ENCODE measurements around the gene RASGRF2. TPM values are rescaled to one million over a fixed set of nuclear protein-coding genes. Genes with fewer than 3 reads are reported as not detected.

RASGRF2 gene
- total RNA-seq, 1 experiment from 2014 or later: 0.18 TPM

- Histone ChIP-seq H3F3A (ENCODE audit: low read length, unreplicated experiment) (no peaks in the 10 kb centered on the region), H3K27ac (ENCODE audit: low read length) (no peak overlapping the region), H3K9me2 (replicated peaks; ENCODE audit: low read length) (no peaks in the 10 kb centered on the region), H3K4me1 (ENCODE audit: insufficient read depth, low read length) (peaks cover 16% of the 10 kb centered on the region), H3K4me2 (ENCODE audit: low read length) (no peak overlapping the region), H3K9me3 (ENCODE audit: low read length) (no peaks in the 10 kb centered on the region), H2AFZ (ENCODE audit: low read length) (no peak overlapping the region), H3K9ac (ENCODE audit: low read length) (no peak overlapping the region), H3K27me3 (ENCODE audit: low read length) (no peaks in the 10 kb centered on the region), H4K20me1 (ENCODE audit: low read length) (no peaks in the 10 kb centered on the region), H3K4me3 (ENCODE audit: low read length) (no peak overlapping the region), H3K79me2 (ENCODE audit: low read length) (no peaks in the 10 kb centered on the region), H3K36me3 (ENCODE audit: low read depth, low read length) (no peaks in the 10 kb centered on the region)
- no TSS peak for BruUV-seq (replicated peaks)
- CTCF ChIA-PET: no interaction called here
- POLR2A ChIA-PET (ENCODE audit: unreplicated experiment): no interaction called here
- intact Hi-C loops (cut with micrococcal nuclease): no loop called here
- DNase-seq (no peak), ATAC-seq (no peak)
- TF ChIP-seq EZH2 (IDR thresholded peaks at IDR 0.05; ENCODE audit: low read length, unreplicated experiment): no peak
Measured at GRCh38 chr5:81205058-81205457, 244.9 kb downstream of the RASGRF2 start.

- no peaks in the 10 kb centered on the region for H3F3A ChIP-seq (ENCODE audit: low read length, unreplicated experiment)
- no peak overlapping the region for H3K9ac ChIP-seq (ENCODE audit: low read length)
- H3K27ac ChIP-seq (ENCODE audit: low read length): no peak overlapping the region
- peak; percentile 33; the same call in 1 of the 2 replicates for ATAC-seq
- H3K4me2 ChIP-seq (ENCODE audit: low read length): no peak overlapping the region
- H2AFZ ChIP-seq (ENCODE audit: low read length): no peak overlapping the region
- ChIA-PET POLR2A (ENCODE audit: unreplicated experiment) (no interaction called here), CTCF (no interaction called here)
- peaks cover 17% of the 10 kb centered on the region for H3K4me1 ChIP-seq (ENCODE audit: insufficient read depth, low read length)
- H3K36me3 ChIP-seq (ENCODE audit: low read depth, low read length): no peaks in the 10 kb centered on the region
- no peaks in the 10 kb centered on the region for H3K27me3 ChIP-seq (ENCODE audit: low read length)
- H3K9me3 ChIP-seq (ENCODE audit: low read length): no peaks in the 10 kb centered on the region
- no peaks in the 10 kb centered on the region for H3K9me2 ChIP-seq (replicated peaks; ENCODE audit: low read length)
- H4K20me1 ChIP-seq (ENCODE audit: low read length): no peaks in the 10 kb centered on the region
- H3K4me3 ChIP-seq (ENCODE audit: low read length): no peak overlapping the region
- no TSS peak for BruUV-seq (replicated peaks)
- TF ChIP-seq EZH2phosphoT487 (IDR thresholded peaks at IDR 0.05; ENCODE audit: borderline replicate concordance, low read length) (no peak), CTCF (conservative IDR thresholded peaks at IDR 0.05; ENCODE audit: low read depth, low read length) (peak; percentile 42; the same call in 1 of the 2 replicates)
- no peaks in the 10 kb centered on the region for H3K79me2 ChIP-seq (ENCODE audit: low read length)
- intact Hi-C loops (cut with micrococcal nuclease): no loop called here
- DNase-seq: no peak
Measured at GRCh38 chr5:81207009-81207408, 246.8 kb downstream of the RASGRF2 start.

DNA sequence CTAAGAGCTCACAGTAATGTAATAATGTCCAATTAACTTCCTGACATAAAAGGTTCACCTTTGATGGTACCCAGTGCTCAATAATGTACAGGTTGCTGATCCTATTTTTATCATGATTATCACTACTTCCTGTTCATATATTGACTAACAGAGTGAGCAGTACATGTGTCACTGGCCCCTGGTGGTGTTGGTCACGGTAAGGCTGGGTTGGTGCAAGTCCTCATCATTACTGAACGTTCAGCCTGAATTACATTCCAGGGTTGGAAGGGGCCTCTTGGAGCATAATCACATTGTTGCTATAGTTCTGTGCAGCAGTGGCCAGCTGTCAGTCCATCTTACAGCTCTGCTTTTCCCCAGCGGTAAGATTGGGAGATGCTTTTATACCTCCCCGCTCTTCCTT is 248.7 kb downstream of the RASGRF2 start:
- peak; percentile 83 for ATAC-seq

More for the DNA sequence above, 248.7 kb downstream of the RASGRF2 start:
- peaks cover 24% of the 10 kb centered on the region for H3K4me1 ChIP-seq (ENCODE audit: insufficient read depth, low read length)
- H2AFZ ChIP-seq (ENCODE audit: low read length): no peak overlapping the region
- no peak for TF ChIP-seq EZH2phosphoT487 (IDR thresholded peaks at IDR 0.05; ENCODE audit: borderline replicate concordance, low read length)
- TF ChIP-seq EZH2 (IDR thresholded peaks at IDR 0.05; ENCODE audit: low read length, unreplicated experiment): no peak
- no peak for TF ChIP-seq CTCF (conservative IDR thresholded peaks at IDR 0.05; ENCODE audit: low read depth, low read length)
- H3K4me2 ChIP-seq (ENCODE audit: low read length): peak overlapping the region; percentile 33; the same call in 1 of the 2 replicates
- BruUV-seq (replicated peaks): no TSS peak
- H3K36me3 ChIP-seq (ENCODE audit: low read depth, low read length): no peaks in the 10 kb centered on the region
- intact Hi-C loops (cut with micrococcal nuclease): no loop called here
- CTCF ChIA-PET: no interaction called here
- peak; percentile 70 for DNase-seq
- H3K27ac ChIP-seq (ENCODE audit: low read length): peak overlapping the region; percentile 47
- no peaks in the 10 kb centered on the region for H3K27me3 ChIP-seq (ENCODE audit: low read length)
- H3K9me2 ChIP-seq (replicated peaks; ENCODE audit: low read length): no peaks in the 10 kb centered on the region
- H4K20me1 ChIP-seq (ENCODE audit: low read length): no peaks in the 10 kb centered on the region
- no peaks in the 10 kb centered on the region for H3K79me2 ChIP-seq (ENCODE audit: low read length)
- no peaks in the 10 kb centered on the region for H3K9me3 ChIP-seq (ENCODE audit: low read length)
- no peak overlapping the region for H3K9ac ChIP-seq (ENCODE audit: low read length)
- H3K4me3 ChIP-seq (ENCODE audit: low read length): no peak overlapping the region
- POLR2A ChIA-PET (ENCODE audit: unreplicated experiment): no interaction called here
- no peaks in the 10 kb centered on the region for H3F3A ChIP-seq (ENCODE audit: low read length, unreplicated experiment)

Data from PC-3 (cell line).